LoVo (cell line): Measurements from ENCODE around the gene TRAF2.

Experiments used
- DNase-seq: peaks from one replicate; pipeline ENCODE4 v3.0.0-alpha.2; 2016; ENCODE audit warnings: low spot score

The TRAF2 gene

GRCh38 chr9:136949817-136950655 is 63.7 kb downstream of the TRAF2 start:
- peak; percentile 94 for DNase-seq

- DNase-seq = no peak
Observed at GRCh38 chr9:136950656-136951276, 64.5 kb downstream of the TRAF2 start.

- DNase-seq = no peak
Observed at GRCh38 chr9:136951541-136952320, 65.4 kb downstream of the TRAF2 start, which contains the start of gene LCN12. TSS of gene LCN12 (plus strand) at chr9:136952273. CDS start at chr9:136952328, 55 bp downstream.

GRCh38 chr9:136952321-136952850 is 66.1 kb downstream of the TRAF2 start:
- DNase-seq = no peak

GRCh38 chr9:136952876-136953770 is 66.8 kb downstream of the TRAF2 start:
- DNase-seq = no peak

GRCh38 chr9:136953771-136954269 is 67.5 kb downstream of the TRAF2 start:
- DNase-seq = no peak

GRCh38 chr9:136954270-136955083 is 68.2 kb downstream of the TRAF2 start:
- DNase-seq = no peak

- no peak for DNase-seq
Observed at GRCh38 chr9:136955202-136955942, 69.1 kb downstream of the TRAF2 start.

GRCh38 chr9:136955943-136956335 is 69.6 kb downstream of the TRAF2 start:
- no peak for DNase-seq

- DNase-seq = no peak
Observed at GRCh38 chr9:136956604-136957003, 70.3 kb downstream of the TRAF2 start.

GRCh38 chr9:136957461-136957860 is 71.1 kb downstream of the TRAF2 start:
- no peak for DNase-seq

GRCh38 chr9:136957901-136958300 is 71.6 kb downstream of the TRAF2 start:
- DNase-seq = no peak

- DNase-seq = no peak
Observed at GRCh38 chr9:136958473-136958872, 72.2 kb downstream of the TRAF2 start.

- DNase-seq = no peak
Observed at GRCh38 chr9:136958898-136959850, 72.9 kb downstream of the TRAF2 start.

GRCh38 chr9:136960212-136960937 is 74.1 kb downstream of the TRAF2 start:
- no peak for DNase-seq

- DNase-seq = no peak
Observed at GRCh38 chr9:136960938-136961275, 74.6 kb downstream of the TRAF2 start.

GRCh38 chr9:136961279-136962065 is 75.2 kb downstream of the TRAF2 start:
- no peak for DNase-seq
